K562 (cell line): Measurements from ENCODE around the gene ATP6V0A1. TPM values are rescaled to one million over a fixed set of nuclear protein-coding genes. Genes with fewer than 3 reads are reported as not detected.

Experiments
- ATF7 ChIP-seq: fragments of 450-650 bp; IDR thresholded peaks from 2 replicates; pipeline ENCODE4 v1.7.1; 2014; ENCODE audit warnings: mild to moderate bottlenecking, moderate library complexity
- CHD1 ChIP-seq: fragments of 200-600 bp; sonication (generic); IDR thresholded peaks from one replicate; pipeline ENCODE4 v1.6.1; 2012; ENCODE audit warnings: mild to moderate bottlenecking, moderate library complexity, low read length, inconsistent platforms
- EHMT2 ChIP-seq: fragments of 450-650 bp; IDR thresholded peaks from 2 replicates; pipeline ENCODE4 v1.6.1; 2018; ENCODE audit warnings: antibody characterized with exemption
- EP400 ChIP-seq: fragments of 450-650 bp; IDR thresholded peaks from 2 replicates; pipeline ENCODE4 v1.6.1; 2017; ENCODE audit warnings: antibody characterized with exemption, mild to moderate bottlenecking, moderate library complexity
- ETV1 ChIP-seq: fragments of 450-650 bp; conservative IDR thresholded peaks from 2 replicates; pipeline ENCODE4 v1.6.1; 2016; ENCODE audit warnings: missing genetic modification characterization, control low read depth, low read depth, missing compliant biosample characterization
- FUS ChIP-seq: fragments of 200-400 bp; formaldehyde crosslinking; optimal IDR thresholded peaks from 2 replicates; pipeline ENCODE3; 2017; ENCODE audit warnings: low read depth, low read length
- GATA2 ChIP-seq: sonication (generic); formaldehyde crosslinking; IDR thresholded peaks from 2 replicates; pipeline ENCODE4 v1.4.0; 2020; ENCODE audit warnings: mild to moderate bottlenecking, missing genetic modification reagents
- KDM4B ChIP-seq, 2 experiments: fragments of 450-650 bp in 1 of 2; sonication (generic) in 1 of 2; IDR thresholded peaks; 2 replicates each; pipeline ENCODE4 v1.6.1; 2016 to 2017; ENCODE audit warnings: borderline replicate concordance in 2 of 2, antibody characterized with exemption in 1 of 2, low read depth in 1 of 2, mild to moderate bottlenecking in 1 of 2
- KHSRP ChIP-seq: fragments of 450-650 bp; IDR thresholded peaks from 2 replicates; pipeline ENCODE4 v1.6.1; 2017
- L3MBTL2 ChIP-seq: fragments of 450-650 bp; IDR thresholded peaks from 2 replicates; pipeline ENCODE4 v1.6.1; 2016; ENCODE audit warnings: mild to moderate bottlenecking, moderate library complexity
- MAFK ChIP-seq: IDR thresholded peaks from 2 replicates; pipeline ENCODE4 v1.6.1; 2011; ENCODE audit warnings: low read length, improper control_type of control experiment
- MTA1 ChIP-seq: fragments of 450-650 bp; IDR thresholded peaks from 2 replicates; pipeline ENCODE4 v1.6.1; 2017; ENCODE audit warnings: borderline replicate concordance
- NFE2L1 ChIP-seq: fragments of 450-650 bp; IDR thresholded peaks from 2 replicates; pipeline ENCODE4 v1.6.1; 2016; ENCODE audit warnings: missing genetic modification characterization, low read depth, mild to moderate bottlenecking, missing compliant biosample characterization, moderate library complexity, borderline replicate concordance
- PHTF2 ChIP-seq: fragments of 250-450 bp; sonication (Bioruptor Pico); IDR thresholded peaks from 2 replicates; pipeline ENCODE4 v1.5.0; 2021; ENCODE audit warnings: mild to moderate bottlenecking
- RBFOX2 ChIP-seq: fragments of 200-400 bp; formaldehyde crosslinking; IDR thresholded peaks from 2 replicates; pipeline ENCODE4 v1.6.1; 2017; ENCODE audit warnings: low read depth, mild to moderate bottlenecking, low read length, moderate library complexity
- TAF1 ChIP-seq: IDR thresholded peaks from 2 replicates; pipeline ENCODE4 v1.6.1; 2011; ENCODE audit warnings: mild to moderate bottlenecking, low read length, moderate library complexity; ENCODE audit not compliant: insufficient read depth, control insufficient read depth, severe bottlenecking; ENCODE audit errors: extremely low read depth
- TBL1XR1 ChIP-seq, 2 experiments: IDR thresholded peaks; 2 replicates each; pipeline ENCODE4 v1.6.1; 2012; ENCODE audit warnings: improper control_type of control experiment in 2 of 2, low read length in 2 of 2, mild to moderate bottlenecking in 1 of 2
- ZBTB8A ChIP-seq: fragments of 450-650 bp; IDR thresholded peaks from 2 replicates; pipeline ENCODE4 v1.6.1; 2018; ENCODE audit warnings: mild to moderate bottlenecking, moderate library complexity; ENCODE audit not compliant: partially characterized antibody
- ZKSCAN8 ChIP-seq: fragments of 200-800 bp; sonication (Bioruptor generic); IDR thresholded peaks from 2 replicates; pipeline ENCODE4 v1.6.1; 2016; ENCODE audit warnings: missing genetic modification characterization, missing compliant biosample characterization
- polyA plus RNA-seq, 8 experiments: library from polyadenylated mRNA; depleted of rRNA in 4 of 8; stranded (reverse) in 5 of 8; unstranded in 3 of 8; fragments of >200 nt; fragmentation: Nextera tagmentation in 2 of 8; fragmentation: Illumina TruSeq in 1 of 8; extraction: Ambion mirVana in 2 of 8; extraction: Trizol in 1 of 8; gene quantifications; 2 replicates each; pipeline versions ENCODE4 v1.2.1 to v1.2.3, GENCODE V29; 2011 to 2014; ENCODE audit warnings: inconsistent platforms in 1 of 8, missing spikeins in 1 of 8
- total RNA-seq, 7 experiments: library from RNA; depleted of rRNA in 6 of 7; stranded (reverse); fragments of >200 nt in 6 of 7; fragmentation: Illumina TruSeq in 2 of 7; extraction: Trizol in 2 of 7; gene quantifications; 2 replicates each; pipeline versions ENCODE4 v1.2.1 to v1.2.3, GENCODE V29; 2011 to 2021; ENCODE audit warnings: low replicate concordance in 1 of 7
- TF ChIP-seq, protein P1 (sequence below): fragments of 450-650 bp; IDR thresholded peaks from 2 replicates; pipeline ENCODE4 v1.6.1; 2018; ENCODE audit warnings: mild to moderate bottlenecking, low read depth; ENCODE audit not compliant: partially characterized antibody
- TF ChIP-seq, protein P2 (sequence below): sonication (generic); formaldehyde crosslinking; IDR thresholded peaks from 2 replicates; pipeline ENCODE4 v1.8.0; 2022; ENCODE audit warnings: missing genetic modification reagents, mild to moderate bottlenecking, borderline replicate concordance
- TF ChIP-seq, protein P3 (sequence below), 2 experiments: fragments of 250-450 bp in 1 of 2; fragments of 450-650 bp in 1 of 2; sonication (Bioruptor Pico) in 1 of 2; IDR thresholded peaks; 2 replicates each; pipeline versions ENCODE4 v1.6.1 to v1.8.0; 2016 to 2021; ENCODE audit warnings: mild to moderate bottlenecking in 2 of 2, moderate library complexity in 2 of 2, missing compliant biosample characterization in 1 of 2, missing genetic modification characterization in 1 of 2
- TF ChIP-seq, protein P4 (sequence below): fragments of 450-650 bp; IDR thresholded peaks from 2 replicates; pipeline ENCODE4 v1.6.1; 2017; ENCODE audit warnings: mild to moderate bottlenecking, moderate library complexity

The ATP6V0A1 gene
- total and polyA plus RNA-seq, 9 of the 15 experiments (the other 6 are each of a cell fraction or from before 2014, with no cell fraction given), result 11.8 to 158 (median 75.5) TPM

DNA sequence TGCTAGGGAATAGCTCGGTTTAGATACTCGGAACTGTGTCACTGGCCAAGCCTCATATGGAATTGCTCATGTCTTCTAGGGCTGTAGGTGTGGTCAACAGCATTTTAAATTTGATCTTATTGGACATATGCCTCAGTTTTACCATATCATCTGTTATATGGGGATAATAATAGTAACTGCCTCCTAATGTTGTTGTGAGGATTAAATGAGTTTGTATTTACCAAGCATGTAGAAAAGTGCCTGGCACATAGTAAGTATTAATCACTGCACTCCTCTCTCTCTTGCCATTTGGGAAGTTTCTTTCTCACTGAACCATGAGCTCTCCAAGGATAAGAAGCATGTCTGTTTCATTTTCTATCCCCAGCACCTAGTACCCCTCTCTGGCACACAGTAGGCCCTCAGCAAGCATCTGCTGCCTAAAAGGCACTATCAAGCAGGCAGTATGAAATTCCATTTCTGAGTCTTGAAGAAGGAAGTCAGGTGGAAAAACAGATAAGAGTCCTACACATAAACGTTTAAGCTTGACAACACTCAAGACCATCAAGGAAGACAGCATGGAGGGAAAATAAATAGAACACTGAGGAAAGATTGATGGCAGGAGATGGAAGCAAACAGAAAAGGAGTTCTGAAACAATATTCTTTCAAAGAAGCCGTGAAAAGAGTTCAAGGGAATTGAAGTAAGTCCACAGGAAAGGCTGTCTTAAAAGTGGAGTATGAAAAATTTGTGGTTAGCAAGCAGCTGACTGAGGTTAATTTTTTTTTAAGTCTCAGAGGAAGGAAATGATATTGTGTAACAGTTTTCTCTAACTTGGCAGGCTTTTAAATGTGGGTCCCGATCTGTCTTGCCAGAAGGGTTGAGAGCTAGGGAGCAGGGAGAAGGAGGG is 2.2 kb upstream of the ATP6V0A1 start (continued):
- TF ChIP-seq, protein P1, sequence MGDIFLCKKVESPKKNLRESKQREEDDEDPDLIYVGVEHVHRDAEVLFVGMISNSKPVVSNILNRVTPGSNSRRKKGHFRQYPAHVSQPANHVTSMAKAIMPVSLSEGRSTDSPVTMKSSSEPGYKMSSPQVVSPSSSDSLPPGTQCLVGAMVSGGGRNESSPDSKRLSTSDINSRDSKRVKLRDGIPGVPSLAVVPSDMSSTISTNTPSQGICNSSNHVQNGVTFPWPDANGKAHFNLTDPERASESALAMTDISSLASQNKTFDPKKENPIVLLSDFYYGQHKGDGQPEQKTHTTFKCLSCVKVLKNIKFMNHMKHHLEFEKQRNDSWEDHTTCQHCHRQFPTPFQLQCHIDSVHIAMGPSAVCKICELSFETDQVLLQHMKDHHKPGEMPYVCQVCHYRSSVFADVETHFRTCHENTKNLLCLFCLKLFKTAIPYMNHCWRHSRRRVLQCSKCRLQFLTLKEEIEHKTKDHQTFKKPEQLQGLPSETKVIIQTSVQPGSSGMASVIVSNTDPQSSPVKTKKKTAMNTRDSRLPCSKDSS, result no peak
- TF ChIP-seq ETV1 (tag) (peak; percentile 64), ATF7 (no peak; the same call in none of the 2 replicates), EHMT2 (peak; percentile 78), ZKSCAN8 (CRISPR knock-in tag) (0 out of 2 replicates have a peak, but pooled peaks have one; percentile 71), FUS (no peak), MAFK (peak; percentile 9; the same call in 1 of the 2 replicates), NFE2L1 (tag) (no peak), TBL1XR1 (IDR thresholded peaks at IDR 0.05; ENCODE audit: low read length in 2 of 2) (peak in 1 of 2 experiments; percentile 62; a peak in 1 of 4 replicates), KDM4B (IDR thresholded peaks at IDR 0.05; ENCODE audit: borderline replicate concordance in 2 of 2, low read depth in 1 of 2) (no peak), RBFOX2 (no peak), CHD1 (no peak), GATA2 (CRISPR knock-in tag) (peak; percentile 58), EP400 (peak; percentile 72; the same call in 1 of the 2 replicates), PHTF2 (no peak), TAF1 (no peak), MTA1 (peak; percentile 26; the same call in 1 of the 2 replicates), ZBTB8A (no peak), L3MBTL2 (peak; percentile 69; the same call in 1 of the 2 replicates), KHSRP (no peak)
- TF ChIP-seq, protein P2, sequence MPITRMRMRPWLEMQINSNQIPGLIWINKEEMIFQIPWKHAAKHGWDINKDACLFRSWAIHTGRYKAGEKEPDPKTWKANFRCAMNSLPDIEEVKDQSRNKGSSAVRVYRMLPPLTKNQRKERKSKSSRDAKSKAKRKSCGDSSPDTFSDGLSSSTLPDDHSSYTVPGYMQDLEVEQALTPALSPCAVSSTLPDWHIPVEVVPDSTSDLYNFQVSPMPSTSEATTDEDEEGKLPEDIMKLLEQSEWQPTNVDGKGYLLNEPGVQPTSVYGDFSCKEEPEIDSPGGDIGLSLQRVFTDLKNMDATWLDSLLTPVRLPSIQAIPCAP, result no peak
- TF ChIP-seq, protein P3, sequence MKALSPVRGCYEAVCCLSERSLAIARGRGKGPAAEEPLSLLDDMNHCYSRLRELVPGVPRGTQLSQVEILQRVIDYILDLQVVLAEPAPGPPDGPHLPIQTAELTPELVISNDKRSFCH (CRISPR knock-in tag; IDR thresholded peaks at IDR 0.05), result no peak
- TF ChIP-seq, protein P3 (tag; IDR thresholded peaks at IDR 0.05), result 0 out of 2 replicates have a peak, but pooled peaks have one; percentile 51
- TF ChIP-seq, protein P4, sequence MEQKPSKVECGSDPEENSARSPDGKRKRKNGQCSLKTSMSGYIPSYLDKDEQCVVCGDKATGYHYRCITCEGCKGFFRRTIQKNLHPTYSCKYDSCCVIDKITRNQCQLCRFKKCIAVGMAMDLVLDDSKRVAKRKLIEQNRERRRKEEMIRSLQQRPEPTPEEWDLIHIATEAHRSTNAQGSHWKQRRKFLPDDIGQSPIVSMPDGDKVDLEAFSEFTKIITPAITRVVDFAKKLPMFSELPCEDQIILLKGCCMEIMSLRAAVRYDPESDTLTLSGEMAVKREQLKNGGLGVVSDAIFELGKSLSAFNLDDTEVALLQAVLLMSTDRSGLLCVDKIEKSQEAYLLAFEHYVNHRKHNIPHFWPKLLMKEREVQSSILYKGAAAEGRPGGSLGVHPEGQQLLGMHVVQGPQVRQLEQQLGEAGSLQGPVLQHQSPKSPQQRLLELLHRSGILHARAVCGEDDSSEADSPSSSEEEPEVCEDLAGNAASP, result no peak
